Adipose tissue (tissue), 3 donors: Measurements from ENCODE around the gene GNG13. TPM values are rescaled to one million over a fixed set of nuclear protein-coding genes. Genes with fewer than 3 reads are reported as not detected.

Experiments used
- H3K27ac ChIP-seq: one replicate; pipeline ENCODE4 v1.5.1; 2013; ENCODE audit warnings: low read depth, low read length
- WGBS, 3 donors: extraction: QIAGEN DNeasy Blood & Tissue Kit; methylation state at CpG; one replicate each; pipeline ENCODE4 v1.1.7; 2013; 5-methylcytosine and 5-hydroxymethylcytosine counted together
- polyA plus RNA-seq, 3 donors: library from polyadenylated mRNA; stranded (reverse); fragments of 200-250 nt; gene quantifications; one replicate each; pipeline ENCODE4 v1.2.3, GENCODE V29; 2013
- donor health status: healthy with polysubstance abuse.
- donor health status: Bipolar disorder and iron deficiency.
- donor health status: healthy.

Gene GNG13
- polyA plus RNA-seq, 3 donors = not detected

DNA sequence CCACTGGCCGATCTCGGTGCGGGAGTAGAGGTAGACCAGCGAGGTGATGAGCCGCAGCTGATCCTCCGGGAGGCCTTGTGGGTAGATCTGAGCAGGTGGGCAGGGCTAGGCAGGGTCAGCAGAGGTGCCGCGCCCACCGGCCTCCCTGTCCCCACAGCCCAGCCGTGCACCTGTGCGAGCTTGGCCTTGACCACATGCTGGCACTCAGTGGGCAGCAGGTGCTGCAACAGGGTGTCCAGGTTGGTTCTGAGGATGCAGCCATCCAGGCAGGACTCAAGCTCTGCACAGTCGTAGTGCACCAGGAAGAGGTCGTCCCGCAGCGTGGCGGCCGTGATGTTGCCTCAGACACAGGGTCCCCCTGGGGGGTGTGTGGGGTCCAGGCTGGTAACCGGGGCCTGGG, 27.6 kb downstream of the GNG13 start:
- 83 to 86% (median 84%) methylated on average over 18 of the region's 18 CpGs for WGBS, 3 donors
- H3K27ac ChIP-seq = no peak overlapping the region

GRCh38 chr16:770411-770810, 30.1 kb downstream of the GNG13 start:
- H3K27ac ChIP-seq = no peak overlapping the region
- 63 to 72% (median 71%) methylated on average over 6 to 13 of the region's 13 CpGs for WGBS, 3 donors

DNA sequence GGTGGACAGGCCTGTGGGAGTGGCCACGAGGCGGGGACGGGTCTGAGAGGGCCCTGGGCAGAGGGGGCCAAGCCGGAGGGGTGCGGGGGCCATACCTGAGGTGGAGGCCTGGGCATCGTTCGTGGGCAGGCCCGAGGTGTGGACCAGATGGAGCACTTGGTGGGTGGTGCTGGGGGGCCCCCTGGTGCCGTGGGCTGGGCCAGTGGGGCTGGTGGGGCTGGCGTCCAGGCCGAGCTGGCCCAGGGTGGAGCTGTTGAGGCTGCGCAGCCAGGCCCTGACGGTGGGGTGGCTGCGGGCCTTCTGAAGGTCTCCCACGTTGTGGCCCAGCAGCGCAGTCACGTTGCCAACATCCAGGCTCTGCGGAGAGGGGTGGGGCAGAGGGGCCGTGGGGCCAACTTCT, 30.6 kb downstream of the GNG13 start:
- H3K27ac ChIP-seq = no peak overlapping the region
- 66 to 71% (median 68%) methylated on average over 17 to 19 of the region's 19 CpGs for WGBS, 3 donors

DNA sequence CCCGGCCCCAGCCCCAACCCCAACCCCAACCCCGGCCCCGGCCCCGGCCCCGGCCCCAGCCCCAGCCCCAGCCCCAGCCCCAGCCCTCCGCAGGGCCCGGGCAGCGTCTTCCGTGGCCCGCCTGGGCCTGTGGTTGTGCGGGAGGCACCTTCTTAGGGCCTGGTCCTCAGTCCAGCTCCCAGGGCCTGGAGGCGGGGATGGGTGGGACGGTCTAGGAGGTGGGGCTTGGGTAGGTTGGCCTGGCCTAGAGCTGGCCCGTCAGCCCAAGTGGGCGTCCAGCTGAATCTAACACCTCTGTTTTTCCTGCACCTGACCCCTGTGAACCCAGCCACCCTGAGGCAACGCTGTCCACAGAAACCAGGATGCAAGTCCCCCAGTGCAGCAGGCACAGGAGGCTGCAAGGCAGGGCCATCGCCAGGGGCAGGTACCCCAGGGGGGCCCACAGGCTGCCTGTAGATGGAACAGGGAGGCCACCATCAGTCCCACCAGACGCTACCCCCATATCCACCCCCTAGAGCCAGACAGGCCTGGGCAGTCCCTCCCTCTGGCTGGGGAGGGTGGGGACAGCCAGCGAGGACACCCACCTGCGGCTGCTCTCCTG, 31.2 kb downstream of the GNG13 start:
- no peak overlapping the region for H3K27ac ChIP-seq
- WGBS, 3 donors = 31 to 63% (median 58%) methylated on average over 15 to 20 of the region's 20 CpGs

GRCh38 chr16:768428-768827, 32.1 kb downstream of the GNG13 start:
- 62 to 78% (median 72%) methylated on average over 15 to 21 of the region's 21 CpGs for WGBS, 3 donors
- no peak overlapping the region for H3K27ac ChIP-seq

DNA sequence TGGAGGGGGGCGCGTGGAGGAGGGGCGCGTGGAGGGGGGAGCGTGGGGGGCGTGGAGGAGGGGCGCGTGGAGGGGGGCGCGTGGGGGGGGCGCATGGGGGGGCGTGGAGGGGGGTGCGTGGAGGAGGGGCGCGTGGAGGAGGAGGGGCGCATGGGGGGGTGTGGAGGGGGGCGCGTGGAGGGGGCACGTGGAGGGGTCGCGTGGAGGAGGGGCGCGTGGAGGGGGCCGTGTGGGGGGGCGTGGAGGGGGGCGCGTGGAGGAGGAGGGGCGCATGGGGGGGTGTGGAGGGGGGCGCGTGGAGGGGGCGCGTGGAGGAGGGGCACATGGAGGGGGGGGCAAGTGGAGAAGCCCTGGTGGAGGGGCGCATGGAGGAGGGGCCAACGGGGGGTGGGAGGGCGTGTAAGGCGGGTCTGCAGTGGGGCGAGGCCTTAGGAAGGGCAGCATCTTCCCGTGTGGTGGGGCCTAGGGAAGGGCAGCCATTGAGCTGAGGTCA, 32.7 kb downstream of the GNG13 start:
- WGBS, 3 donors = 34 to 62% (median 53%) methylated on average over 7 to 20 of the region's 38 CpGs
- no peak overlapping the region for H3K27ac ChIP-seq

DNA sequence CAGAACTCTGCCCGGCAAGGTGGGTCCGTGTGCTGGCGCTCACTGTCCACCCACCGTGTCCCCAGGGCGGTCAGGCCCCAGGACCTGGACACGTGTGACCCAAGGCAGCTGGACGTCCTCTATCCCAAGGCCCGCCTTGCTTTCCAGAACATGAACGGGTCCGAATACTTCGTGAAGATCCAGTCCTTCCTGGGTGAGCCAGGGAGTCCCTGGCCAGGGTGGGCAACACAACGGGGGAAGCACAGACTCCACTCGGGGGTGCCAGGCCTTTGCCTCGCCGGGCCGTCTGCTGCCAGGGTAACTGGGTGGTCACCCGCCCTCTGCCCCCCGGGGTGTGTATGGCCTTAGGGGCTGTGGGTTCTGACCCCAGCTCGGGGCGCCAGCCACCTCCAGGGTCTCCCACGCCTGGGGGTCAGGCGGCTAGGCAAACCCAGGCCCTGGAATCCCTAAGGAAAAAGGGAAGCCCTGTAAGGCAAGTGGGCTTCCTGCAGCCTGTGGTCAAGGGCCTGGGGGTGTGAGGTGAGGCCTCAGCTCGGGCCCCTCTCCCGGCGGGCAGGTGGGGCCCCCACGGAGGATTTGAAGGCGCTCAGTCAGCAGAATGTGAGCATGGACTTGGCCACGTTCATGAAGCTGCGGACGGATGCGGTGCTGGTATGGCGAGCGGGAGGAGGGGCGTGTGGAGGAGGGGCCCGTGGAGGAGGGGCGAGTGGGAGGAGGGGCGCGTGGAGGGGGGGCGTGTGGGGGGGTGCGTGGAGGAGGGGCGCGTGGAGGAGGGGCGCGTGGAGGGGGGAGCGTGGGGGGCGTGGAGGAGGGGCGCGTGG, 33.5 kb downstream of the GNG13 start:
- WGBS, 3 donors = 60 to 66% (median 64%) methylated on average over 32 to 37 of the region's 48 CpGs

GRCh38 chr16:766008-766819, 34.3 kb downstream of the GNG13 start:
- WGBS, 3 donors = 78 to 87% (median 83%) methylated on average over 29 of the region's 29 CpGs

More for the DNA sequence above, 33.5 kb downstream of the GNG13 start:
- H3K27ac ChIP-seq = no peak overlapping the region

GRCh38 chr16:765488-765865, 35.1 kb downstream of the GNG13 start:
- WGBS, 3 donors = 88 to 93% (median 93%) methylated on average over 25 to 29 of the region's 29 CpGs
- H3K27ac ChIP-seq = no peak overlapping the region

More at GRCh38 chr16:766008-766819, 34.3 kb downstream of the GNG13 start:
- no peak overlapping the region for H3K27ac ChIP-seq

GRCh38 chr16:764848-765487, 35.6 kb downstream of the GNG13 start:
- WGBS, 3 donors = 79 to 83% (median 82%) methylated on average over 35 to 38 of the region's 38 CpGs
- H3K27ac ChIP-seq = no peak overlapping the region

GRCh38 chr16:764184-764750, 36.3 kb downstream of the GNG13 start:
- WGBS, 3 donors = 66 to 69% (median 67%) methylated on average over 17 to 20 of the region's 20 CpGs
- H3K27ac ChIP-seq = no peak overlapping the region

GRCh38 chr16:763369-764183, 37.0 kb downstream of the GNG13 start:
- 68 to 77% (median 76%) methylated on average over 16 to 21 of the region's 21 CpGs for WGBS, 3 donors
- H3K27ac ChIP-seq = no peak overlapping the region

GRCh38 chr16:762595-763268, 37.8 kb downstream of the GNG13 start:
- 60 to 78% (median 72%) methylated on average over 12 to 17 of the region's 17 CpGs for WGBS, 3 donors
- no peak overlapping the region for H3K27ac ChIP-seq

DNA sequence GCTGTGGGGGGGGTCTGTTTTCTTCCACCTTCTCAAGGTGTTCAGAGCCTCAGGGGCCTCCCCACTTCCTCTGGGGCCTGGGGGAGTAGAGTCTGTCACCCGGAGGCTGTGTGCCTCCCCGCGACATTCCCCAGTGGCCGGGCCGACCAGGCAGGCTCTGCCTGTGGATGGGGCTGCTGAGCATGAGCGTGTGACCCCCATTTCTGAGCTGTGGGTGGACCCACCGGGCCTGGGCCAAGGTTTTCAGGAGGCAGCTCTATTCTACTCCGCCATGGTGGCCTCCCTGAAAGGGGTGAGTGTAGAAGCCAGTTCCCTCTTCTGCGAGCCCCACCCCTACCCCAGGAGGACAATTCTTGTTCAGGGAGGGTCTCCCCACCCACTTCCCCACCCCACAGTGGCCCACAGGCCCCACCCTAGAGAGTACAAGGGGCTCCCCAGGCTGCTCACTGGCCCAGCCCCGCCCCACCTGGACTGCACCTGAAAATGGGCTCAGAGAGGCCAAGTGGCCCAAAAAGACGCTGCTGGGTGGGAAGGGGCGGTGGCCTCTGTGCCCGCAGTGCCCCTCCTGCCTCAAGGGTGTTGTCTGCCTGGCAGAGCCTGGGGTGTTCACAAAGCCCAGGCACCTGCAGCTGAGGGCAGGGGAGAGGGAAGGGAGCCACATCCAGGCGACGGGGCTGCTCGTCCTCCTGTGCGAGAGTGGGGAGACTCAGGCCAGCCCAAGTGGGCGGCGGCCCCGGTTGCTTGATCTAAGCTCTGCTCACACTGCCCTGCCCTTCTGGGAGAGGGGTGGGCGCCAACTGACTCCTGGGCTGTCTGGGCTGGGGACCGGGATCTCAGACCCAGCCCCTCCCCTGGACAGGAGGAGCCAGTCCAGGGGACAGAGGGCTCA, 38.7 kb downstream of the GNG13 start:
- 53 to 64% (median 61%) methylated on average over 22 of the region's 22 CpGs for WGBS, 3 donors
- H3K27ac ChIP-seq = no peak overlapping the region

GRCh38 chr16:760545-761343, 39.8 kb downstream of the GNG13 start, which contains the start of gene MSLN:
MSLN (plus strand) TSS chr16:760734; CDS start chr16:762681, 1,947 bp downstream.
- H3K27ac ChIP-seq = no peak within 1 kb of the TSS
- WGBS, 3 donors = 68 to 75% (median 70%) methylated on average over 37 of the region's 37 CpGs
